Astrocyte (in vitro differentiated cells and primary cell): ENCODE results near the gene ERCC3.

ENCODE experiments used
- EZH2 ChIP-seq: IDR thresholded peaks from 2 replicates; pipeline ENCODE4 v1.6.1; 2012; ENCODE audit warnings: mild to moderate bottlenecking, low read length, inconsistent platforms; ENCODE audit not compliant: insufficient read depth
- TF ChIP-seq, protein P1 (sequence below): IDR thresholded peaks from 2 replicates; pipeline ENCODE4 v1.5.1; 2011; ENCODE audit warnings: low read depth, mild to moderate bottlenecking, inconsistent platforms, low read length, moderate library complexity; ENCODE audit not compliant: insufficient read depth

GRCh38 chr2:127256866-127257265, 37.1 kb downstream of the ERCC3 start:
- TF ChIP-seq, protein P1, sequence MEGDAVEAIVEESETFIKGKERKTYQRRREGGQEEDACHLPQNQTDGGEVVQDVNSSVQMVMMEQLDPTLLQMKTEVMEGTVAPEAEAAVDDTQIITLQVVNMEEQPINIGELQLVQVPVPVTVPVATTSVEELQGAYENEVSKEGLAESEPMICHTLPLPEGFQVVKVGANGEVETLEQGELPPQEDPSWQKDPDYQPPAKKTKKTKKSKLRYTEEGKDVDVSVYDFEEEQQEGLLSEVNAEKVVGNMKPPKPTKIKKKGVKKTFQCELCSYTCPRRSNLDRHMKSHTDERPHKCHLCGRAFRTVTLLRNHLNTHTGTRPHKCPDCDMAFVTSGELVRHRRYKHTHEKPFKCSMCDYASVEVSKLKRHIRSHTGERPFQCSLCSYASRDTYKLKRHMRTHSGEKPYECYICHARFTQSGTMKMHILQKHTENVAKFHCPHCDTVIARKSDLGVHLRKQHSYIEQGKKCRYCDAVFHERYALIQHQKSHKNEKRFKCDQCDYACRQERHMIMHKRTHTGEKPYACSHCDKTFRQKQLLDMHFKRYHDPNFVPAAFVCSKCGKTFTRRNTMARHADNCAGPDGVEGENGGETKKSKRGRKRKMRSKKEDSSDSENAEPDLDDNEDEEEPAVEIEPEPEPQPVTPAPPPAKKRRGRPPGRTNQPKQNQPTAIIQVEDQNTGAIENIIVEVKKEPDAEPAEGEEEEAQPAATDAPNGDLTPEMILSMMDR, result no peak
- no peak for TF ChIP-seq EZH2
